IMR-90 (cell line): ENCODE data around the gene DDX39A. TPM values are rescaled to one million over a fixed set of nuclear protein-coding genes. Genes with fewer than 3 reads are reported as not detected.

Source experiments
- ATAC-seq: fragments of 200-7000 bp; cut with Tn5 transposase; 2 replicates; pipeline ENCODE4 v1.9.1; 2020; ENCODE audit warnings: low read depth, mild to moderate bottlenecking, moderate library complexity
- BruUV-seq: library from RNA; stranded (reverse); fragments of 400-500 nt; replicated peaks from 2 replicates; lab custom pipeline; 2021; lab: Mats Ljungman, UMichigan
- CTCF ChIA-PET: fragments of 300-600 bp; formaldehyde crosslinking; extraction: SDS; loops from one replicate; lab custom pipeline; 2021; ENCODE audit warnings: antibody characterized with exemption; lab: Yijun Ruan, JAX
- POLR2A ChIA-PET: fragments of 300-600 bp; sonication (Branson Sonifier 250); formaldehyde crosslinking; loops from one replicate; lab custom pipeline; 2022; ENCODE audit warnings: antibody characterized with exemption; ENCODE audit not compliant: unreplicated experiment; lab: Charles Lee
- DNase-seq: peaks from one replicate; pipeline ENCODE4 v3.0.0; 2013
- H2AFZ ChIP-seq: replicated peaks from 2 replicates; pipeline ENCODE3; 2013; ENCODE audit warnings: low read length, mild to moderate bottlenecking; ENCODE audit not compliant: poor library complexity
- H2AK5ac ChIP-seq: 2 replicates; pipeline ENCODE4 v1.6.1; 2013; ENCODE audit warnings: low read depth, low read length, inconsistent platforms
- H2AK9ac ChIP-seq: replicated peaks from 2 replicates; pipeline ENCODE3; 2013; ENCODE audit warnings: mild to moderate bottlenecking, low read depth, low read length, moderate library complexity; ENCODE audit not compliant: poor library complexity
- H2BK120ac ChIP-seq: 2 replicates; pipeline ENCODE4 v1.6.1; 2013; ENCODE audit warnings: low read depth, low read length, inconsistent platforms
- H2BK15ac ChIP-seq: 3 replicates; pipeline ENCODE4 v1.6.1; 2013; ENCODE audit warnings: low read depth, low read length, inconsistent platforms
- H2BK20ac ChIP-seq: 2 replicates; pipeline ENCODE4 v1.6.1; 2013; ENCODE audit warnings: low read depth, mild to moderate bottlenecking, inconsistent platforms, low read length, moderate library complexity
- H2BK5ac ChIP-seq: 2 replicates; pipeline ENCODE4 v1.6.1; 2013; ENCODE audit warnings: mild to moderate bottlenecking, low read depth, low read length, inconsistent platforms; ENCODE audit not compliant: poor library complexity, severe bottlenecking
- H3K14ac ChIP-seq: replicated peaks from 2 replicates; pipeline ENCODE4 v1.6.1; 2013; ENCODE audit warnings: low read depth, low read length, inconsistent platforms
- H3K18ac ChIP-seq: 2 replicates; pipeline ENCODE4 v1.6.1; 2013; ENCODE audit warnings: low read depth, low read length, control low read depth
- H3K23ac ChIP-seq: 2 replicates; pipeline ENCODE4 v1.6.1; 2013; ENCODE audit warnings: low read depth, low read length, inconsistent platforms
- H3K27ac ChIP-seq: 2 replicates; pipeline ENCODE4 v1.5.1; 2013; ENCODE audit warnings: mild to moderate bottlenecking, control low read depth, low read length; ENCODE audit not compliant: insufficient read depth
- H3K27me3 ChIP-seq: 2 replicates; pipeline ENCODE4 v1.6.1; 2013; ENCODE audit warnings: low read length; ENCODE audit not compliant: control insufficient read depth, insufficient read depth
- H3K36me3 ChIP-seq: 2 replicates; pipeline ENCODE4 v1.6.1; 2013; ENCODE audit warnings: low read length, mixed read lengths; ENCODE audit not compliant: control insufficient read depth, insufficient read depth
- H3K4ac ChIP-seq: 2 replicates; pipeline ENCODE4 v1.6.1; 2013; ENCODE audit warnings: low read depth, low read length, inconsistent platforms
- H3K4me1 ChIP-seq: 2 replicates; pipeline ENCODE4 v1.6.1; 2013; ENCODE audit warnings: low read length, mixed read lengths; ENCODE audit not compliant: control insufficient read depth, insufficient read depth
- H3K4me2 ChIP-seq: 2 replicates; pipeline ENCODE4 v1.6.1; 2013; ENCODE audit warnings: low read depth, mild to moderate bottlenecking, control low read depth, low read length, moderate library complexity
- H3K4me3 ChIP-seq: 2 replicates; pipeline ENCODE4 v1.5.1; 2013; ENCODE audit warnings: low read depth, mild to moderate bottlenecking, control low read depth, low read length, moderate library complexity; ENCODE audit not compliant: insufficient read depth
- H3K56ac ChIP-seq: 2 replicates; pipeline ENCODE4 v1.6.1; 2013; ENCODE audit warnings: low read length, inconsistent platforms; ENCODE audit not compliant: insufficient read depth; ENCODE audit errors: extremely low read depth
- H3K79me1 ChIP-seq, 2 experiments: 2 replicates each; pipeline ENCODE4 v1.6.1; 2013; ENCODE audit warnings: low read length in 2 of 2, inconsistent platforms in 1 of 2, low read depth in 1 of 2
- H3K9ac ChIP-seq: 2 replicates; pipeline ENCODE4 v1.6.1; 2013; ENCODE audit warnings: low read depth, low read length, control low read depth
- H3K9me1 ChIP-seq: 2 replicates; pipeline ENCODE4 v1.6.1; 2013; ENCODE audit warnings: low read length, inconsistent platforms; ENCODE audit not compliant: insufficient read depth
- H3K9me3 ChIP-seq: 2 replicates; pipeline ENCODE4 v1.6.1; 2013; ENCODE audit warnings: low read length; ENCODE audit not compliant: control insufficient read depth, insufficient read depth
- H4K20me1 ChIP-seq: 2 replicates; pipeline ENCODE4 v1.6.1; 2013; ENCODE audit warnings: low read length, inconsistent platforms; ENCODE audit not compliant: insufficient read depth
- H4K5ac ChIP-seq: 2 replicates; pipeline ENCODE4 v1.6.1; 2013; ENCODE audit warnings: mild to moderate bottlenecking, low read depth, low read length, control low read depth
- H4K8ac ChIP-seq, 2 experiments: 2 replicates each; pipeline ENCODE4 v1.6.1; 2013; ENCODE audit warnings: low read depth in 2 of 2, low read length in 2 of 2, control low read depth in 1 of 2, inconsistent platforms in 1 of 2
- H4K91ac ChIP-seq: 2 replicates; pipeline ENCODE4 v1.6.1; 2013; ENCODE audit warnings: low read depth, low read length, inconsistent platforms; ENCODE audit not compliant: insufficient read depth
- BHLHE40 ChIP-seq: fragments of 150-350 bp; IDR thresholded peaks from 2 replicates; pipeline ENCODE4 v1.6.1; 2016; ENCODE audit warnings: mild to moderate bottlenecking, low read depth, low read length
- CHD1 ChIP-seq: IDR thresholded peaks from 2 replicates; pipeline ENCODE4 v1.6.1; 2012; ENCODE audit warnings: low read depth, low read length, improper control_type of control experiment
- FOS ChIP-seq: fragments of 150-350 bp; IDR thresholded peaks from 2 replicates; pipeline ENCODE4 v1.6.1; 2016; ENCODE audit warnings: low read depth, low read length
- MAZ ChIP-seq: IDR thresholded peaks from 2 replicates; pipeline ENCODE4 v1.6.1; 2012; ENCODE audit warnings: low read depth, mild to moderate bottlenecking, low read length, improper control_type of control experiment, moderate library complexity, borderline replicate concordance
- MXI1 ChIP-seq: IDR thresholded peaks from 2 replicates; pipeline ENCODE4 v1.6.1; 2012; ENCODE audit warnings: low read depth, mild to moderate bottlenecking, low read length, moderate library complexity, borderline replicate concordance
- NFE2L2 ChIP-seq: fragments of 150-350 bp; IDR thresholded peaks from 2 replicates; pipeline ENCODE4 v1.6.1; 2016; ENCODE audit warnings: low read depth, mild to moderate bottlenecking, low read length
- POLR2A ChIP-seq: IDR thresholded peaks from 2 replicates; pipeline ENCODE4 v1.6.1; 2012; ENCODE audit warnings: mild to moderate bottlenecking, low read depth, low read length
- RAD21 ChIP-seq: IDR thresholded peaks from 2 replicates; pipeline ENCODE4 v1.6.1; 2012; ENCODE audit warnings: low read length, improper control_type of control experiment
- RCOR1 ChIP-seq: IDR thresholded peaks from 2 replicates; pipeline ENCODE4 v1.6.1; 2012; ENCODE audit warnings: mild to moderate bottlenecking, low read length, improper control_type of control experiment; ENCODE audit not compliant: insufficient replicate concordance
- RFX5 ChIP-seq: IDR thresholded peaks from 2 replicates; pipeline ENCODE4 v1.8.0; 2012; ENCODE audit warnings: low read depth, mild to moderate bottlenecking, low read length, moderate library complexity
- SMC3 ChIP-seq: fragments of 150-350 bp; IDR thresholded peaks from 2 replicates; pipeline ENCODE4 v1.6.1; 2016; ENCODE audit warnings: low read depth, mild to moderate bottlenecking, antibody characterized with exemption, low read length, moderate library complexity
- WGBS, 2 experiments: methylation state at CpG; one replicate each; pipeline versions ENCODE4 v1.1.5 to v1.1.7; 2013; ENCODE audit warnings: missing lambda C conversion rate in 2 of 2; ENCODE audit not compliant: insufficient read length in 1 of 2; ENCODE audit errors: extremely low coverage in 2 of 2; 5-methylcytosine and 5-hydroxymethylcytosine counted together
- dilution Hi-C: fragments of 300-500 bp; cut with HindIII; formaldehyde crosslinking; loops from one replicate; pipeline ENCODE4 v1.14.3; 2018; ENCODE audit warnings: low sequenced_read_pairs; ENCODE audit not compliant: unreplicated experiment
- in situ Hi-C: fragments of 300-500 bp; cut with MboI; formaldehyde crosslinking; loops from 3 replicates; pipeline ENCODE4 v1.14.3; 2019; ENCODE audit warnings: low sequenced_read_pairs, inconsistent platforms, mixed read lengths
- intact Hi-C: fragments of 100-400 bp; cut with micrococcal nuclease; formaldehyde crosslinking; loops from 2 replicates; pipeline ENCODE4 v1.10.0; 2022
- polyA plus RNA-seq, 3 experiments: library from polyadenylated mRNA; depleted of rRNA; stranded (reverse); fragments of >200 nt; gene quantifications; 2 replicates each; pipeline ENCODE4 v1.2.3, GENCODE V29; 2012; ENCODE audit warnings: low replicate concordance in 1 of 3
- total RNA-seq: library from RNA; depleted of rRNA; stranded (reverse); fragments of >200 nt; gene quantifications from 2 replicates; pipeline ENCODE4 v1.2.3, GENCODE V29; 2012
- TF ChIP-seq, protein P1 (sequence below): fragments of 150-350 bp; IDR thresholded peaks from 2 replicates; pipeline ENCODE4 v1.6.1; 2017; ENCODE audit warnings: mild to moderate bottlenecking, antibody characterized with exemption, low read length, low read depth
- TF ChIP-seq, protein P2 (sequence below): fragments of 150-350 bp; IDR thresholded peaks from 2 replicates; pipeline ENCODE4 v1.6.1; 2016; ENCODE audit warnings: low read depth, mild to moderate bottlenecking, low read length, moderate library complexity, borderline replicate concordance
- TF ChIP-seq, protein P3 (sequence below): conservative IDR thresholded peaks from 2 replicates; pipeline ENCODE4 v1.5.1; 2012; ENCODE audit warnings: mild to moderate bottlenecking, low read depth, low read length, improper control_type of control experiment

Gene DDX39A
- total and polyA plus RNA-seq, 2 of the 4 experiments (the other 2 are of a cell fraction) = 82.5 to 83.0 TPM

DNA sequence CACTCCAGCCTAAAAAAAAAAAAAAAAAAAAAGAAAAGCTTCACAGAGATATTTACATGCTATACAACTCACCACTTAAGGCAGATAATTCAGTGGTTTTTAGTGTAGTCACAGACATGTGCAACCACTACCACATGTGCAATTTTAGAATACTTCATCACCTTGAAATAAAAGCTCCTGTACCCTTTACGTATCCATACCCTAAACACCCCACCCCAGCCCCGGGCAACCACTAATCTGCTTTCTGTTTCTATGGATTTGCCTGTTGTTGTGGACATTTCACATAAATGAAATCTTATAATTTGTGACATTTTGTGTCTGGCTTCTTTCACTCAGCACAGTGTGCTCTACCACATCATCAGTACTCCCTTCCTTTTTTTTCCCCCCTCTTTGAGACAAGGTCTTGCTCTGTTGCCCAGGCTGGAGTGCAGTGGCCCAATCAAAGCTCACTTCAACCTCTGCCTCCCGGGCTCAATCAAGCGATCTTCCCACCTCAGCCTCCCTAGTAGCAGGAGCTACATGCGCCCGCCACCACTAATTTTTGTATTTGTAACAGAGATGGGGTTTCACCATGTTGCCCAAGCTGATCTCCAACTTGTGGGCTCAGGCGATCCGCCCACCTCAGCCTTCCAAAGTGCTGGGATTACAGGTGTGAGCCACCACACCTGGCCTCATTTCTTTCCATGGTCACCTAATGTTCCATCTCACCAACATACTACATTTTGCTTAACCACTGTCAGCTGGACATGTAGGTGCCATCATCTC is 4.0 kb downstream of the DDX39A start:
- DNase-seq (no peak), ATAC-seq (no peak)
- no peak overlapping the region for H2BK20ac ChIP-seq
- peaks cover 28% of the 10 kb centered on the region for H3K36me3 ChIP-seq
- H2AK9ac ChIP-seq = no peak overlapping the region
- H3K14ac ChIP-seq = no peak overlapping the region
- CTCF ChIA-PET = no interaction called here
- intact Hi-C loops (no loop called here), in situ Hi-C loops (no loop called here), dilution Hi-C loops (no loop called here)
- H4K20me1 ChIP-seq = peaks cover 76% of the 10 kb centered on the region
- H3K4me3 ChIP-seq = no peak overlapping the region
- H3K27ac ChIP-seq = no peak overlapping the region
- no TSS peak for BruUV-seq
- H3K18ac ChIP-seq = no peak overlapping the region
- H3K79me1 ChIP-seq = peaks cover 0 to 47% of the 10 kb centered on the region in 2 experiments; a peak in 3 of 4 replicates
- no peak overlapping the region for H3K4me2 ChIP-seq
- no peak overlapping the region for H2AFZ ChIP-seq
- peaks cover 9% of the 10 kb centered on the region; the same call in 1 of the 2 replicates for H3K9me1 ChIP-seq
- H2BK120ac ChIP-seq = no peak overlapping the region
- H3K9ac ChIP-seq = no peak overlapping the region
- POLR2A ChIA-PET = interaction anchor here (0.6 kb wide), 1 partner anchor 126 kb away, joined by 5 read pairs; no protein-coding TSS in a partner anchor
- no peak overlapping the region for H4K8ac ChIP-seq
- no peak overlapping the region for H2BK15ac ChIP-seq
- no peak overlapping the region for H2AK5ac ChIP-seq
- WGBS, 2 experiments = 100% methylated on average over 4 of the region's 8 CpGs; no CpG with 5 or more reads in 1 of the 2 experiments
- H3K56ac ChIP-seq = no peak overlapping the region
- no peak overlapping the region for H4K5ac ChIP-seq
- no peak for TF ChIP-seq MAZ
- no peak for TF ChIP-seq CHD1
- TF ChIP-seq POLR2A = no peak
- no peak for TF ChIP-seq RCOR1
- TF ChIP-seq MXI1 = no peak
- no peak for TF ChIP-seq SMC3
- TF ChIP-seq RFX5 = no peak
- TF ChIP-seq NFE2L2 = no peak
- no peak for TF ChIP-seq RAD21
- TF ChIP-seq, protein P1, sequence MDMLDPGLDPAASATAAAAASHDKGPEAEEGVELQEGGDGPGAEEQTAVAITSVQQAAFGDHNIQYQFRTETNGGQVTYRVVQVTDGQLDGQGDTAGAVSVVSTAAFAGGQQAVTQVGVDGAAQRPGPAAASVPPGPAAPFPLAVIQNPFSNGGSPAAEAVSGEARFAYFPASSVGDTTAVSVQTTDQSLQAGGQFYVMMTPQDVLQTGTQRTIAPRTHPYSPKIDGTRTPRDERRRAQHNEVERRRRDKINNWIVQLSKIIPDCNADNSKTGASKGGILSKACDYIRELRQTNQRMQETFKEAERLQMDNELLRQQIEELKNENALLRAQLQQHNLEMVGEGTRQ = no peak
- no peak for TF ChIP-seq FOS
- TF ChIP-seq, protein P2, sequence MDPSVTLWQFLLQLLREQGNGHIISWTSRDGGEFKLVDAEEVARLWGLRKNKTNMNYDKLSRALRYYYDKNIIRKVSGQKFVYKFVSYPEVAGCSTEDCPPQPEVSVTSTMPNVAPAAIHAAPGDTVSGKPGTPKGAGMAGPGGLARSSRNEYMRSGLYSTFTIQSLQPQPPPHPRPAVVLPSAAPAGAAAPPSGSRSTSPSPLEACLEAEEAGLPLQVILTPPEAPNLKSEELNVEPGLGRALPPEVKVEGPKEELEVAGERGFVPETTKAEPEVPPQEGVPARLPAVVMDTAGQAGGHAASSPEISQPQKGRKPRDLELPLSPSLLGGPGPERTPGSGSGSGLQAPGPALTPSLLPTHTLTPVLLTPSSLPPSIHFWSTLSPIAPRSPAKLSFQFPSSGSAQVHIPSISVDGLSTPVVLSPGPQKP = no peak
- TF ChIP-seq, protein P3, sequence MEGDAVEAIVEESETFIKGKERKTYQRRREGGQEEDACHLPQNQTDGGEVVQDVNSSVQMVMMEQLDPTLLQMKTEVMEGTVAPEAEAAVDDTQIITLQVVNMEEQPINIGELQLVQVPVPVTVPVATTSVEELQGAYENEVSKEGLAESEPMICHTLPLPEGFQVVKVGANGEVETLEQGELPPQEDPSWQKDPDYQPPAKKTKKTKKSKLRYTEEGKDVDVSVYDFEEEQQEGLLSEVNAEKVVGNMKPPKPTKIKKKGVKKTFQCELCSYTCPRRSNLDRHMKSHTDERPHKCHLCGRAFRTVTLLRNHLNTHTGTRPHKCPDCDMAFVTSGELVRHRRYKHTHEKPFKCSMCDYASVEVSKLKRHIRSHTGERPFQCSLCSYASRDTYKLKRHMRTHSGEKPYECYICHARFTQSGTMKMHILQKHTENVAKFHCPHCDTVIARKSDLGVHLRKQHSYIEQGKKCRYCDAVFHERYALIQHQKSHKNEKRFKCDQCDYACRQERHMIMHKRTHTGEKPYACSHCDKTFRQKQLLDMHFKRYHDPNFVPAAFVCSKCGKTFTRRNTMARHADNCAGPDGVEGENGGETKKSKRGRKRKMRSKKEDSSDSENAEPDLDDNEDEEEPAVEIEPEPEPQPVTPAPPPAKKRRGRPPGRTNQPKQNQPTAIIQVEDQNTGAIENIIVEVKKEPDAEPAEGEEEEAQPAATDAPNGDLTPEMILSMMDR = no peak
- no peak for TF ChIP-seq BHLHE40
- H3K27me3 ChIP-seq = no peaks in the 10 kb centered on the region
- no peak overlapping the region for H3K4ac ChIP-seq
- no peak overlapping the region for H3K23ac ChIP-seq
- no peaks in the 10 kb centered on the region for H3K9me3 ChIP-seq
- no peak overlapping the region for H4K91ac ChIP-seq
- peaks cover 11% of the 10 kb centered on the region; the same call in 1 of the 2 replicates for H3K4me1 ChIP-seq
- no peak overlapping the region for H2BK5ac ChIP-seq
